T-cell (primary cell): ENCODE measurements around the gene TMEM72. TPM values are rescaled to one million over a fixed set of nuclear protein-coding genes. Genes with fewer than 3 reads are reported as not detected.

Source experiments
- ATAC-seq, 4 experiments: fragments of 200-7000 bp in 3 of 4; fragments of 150-1000 bp in 1 of 4; cut with Tn5 transposase; replicated peaks in 1 of 4; 1 replicate in 3 of 4; 2 replicates in 1 of 4; pipeline ENCODE4 v1.10.0; 2021; ENCODE audit warnings: moderate library complexity in 3 of 4, mild to moderate bottlenecking in 2 of 4, moderate number of reproducible peaks in 1 of 4
- CTCF ChIA-PET, 2 donors: fragments of 300-600 bp; sonication (Branson Sonifier 250); formaldehyde crosslinking; loops; one replicate each; lab custom pipeline; 2022; ENCODE audit warnings: antibody characterized with exemption in 2 of 2; lab: Charles Lee
- POLR2A ChIA-PET, 2 donors: fragments of 300-600 bp; sonication (Branson Sonifier 250); formaldehyde crosslinking; loops; one replicate each; lab custom pipeline; 2022; ENCODE audit warnings: antibody characterized with exemption in 2 of 2; lab: Charles Lee
- DNase-seq, 35 experiments: peaks; one replicate each; pipeline versions ENCODE4 v3.0.0 to v3.0.0-alpha.2; 2013 to 2023
- H3K27ac ChIP-seq: one replicate; pipeline ENCODE4 v1.5.1; 2013; ENCODE audit warnings: low read length
- H3K27me3 ChIP-seq, 2 experiments: replicated peaks in 1 of 2; 1 replicate in 1 of 2; 2 replicates in 1 of 2; pipeline versions ENCODE4 v1.6.1 to v1.7.0; 2013; ENCODE audit warnings: low read length in 1 of 2, mixed read lengths in 1 of 2; ENCODE audit not compliant: control insufficient read depth in 2 of 2, insufficient read depth in 2 of 2; ENCODE audit errors: extremely low read depth in 1 of 2
- H3K36me3 ChIP-seq, 2 donors: 1 replicate in 1 of 2; 2 replicates in 1 of 2; pipeline versions ENCODE4 v1.6.1 to v1.7.0; 2013; ENCODE audit warnings: low read length in 1 of 2; ENCODE audit not compliant: control insufficient read depth in 2 of 2, insufficient read depth in 1 of 2; ENCODE audit errors: extremely low read depth in 1 of 2
- H3K4me1 ChIP-seq, 2 experiments: 1 replicate in 1 of 2; 2 replicates in 1 of 2; pipeline versions ENCODE4 v1.6.1 to v1.7.0; 2013; ENCODE audit warnings: low read length in 2 of 2, mixed read lengths in 1 of 2; ENCODE audit not compliant: insufficient read depth in 2 of 2, control insufficient read depth in 1 of 2; ENCODE audit errors: extremely low read depth in 1 of 2
- H3K4me3 ChIP-seq, 2 donors: 1 replicate in 1 of 2; 2 replicates in 1 of 2; pipeline versions ENCODE4 v1.5.1 to v1.7.0; 2013; ENCODE audit warnings: mild to moderate bottlenecking in 2 of 2, low read length in 1 of 2, moderate library complexity in 1 of 2; ENCODE audit not compliant: control insufficient read depth in 1 of 2; ENCODE audit errors: extremely low read depth in 1 of 2
- H3K9me3 ChIP-seq: 2 replicates; pipeline ENCODE4 v1.7.0; 2013
- H3K27ac Mint-ChIP-seq, 2 donors: one replicate each; pipeline ENCODE4 v1.8.0; 2020 to 2021; ENCODE audit warnings: mild to moderate bottlenecking in 2 of 2, mixed read lengths in 2 of 2
- H3K27me3 Mint-ChIP-seq, 2 donors: one replicate each; pipeline ENCODE4 v1.8.0; 2021 to 2022; ENCODE audit warnings: mixed read lengths in 2 of 2
- H3K36me3 Mint-ChIP-seq: one replicate; pipeline ENCODE4 v1.8.0; 2021; ENCODE audit warnings: mixed read lengths
- H3K4me1 Mint-ChIP-seq, 3 donors: one replicate each; pipeline ENCODE4 v1.8.0; 2020 to 2022; ENCODE audit warnings: mixed read lengths in 3 of 3, mild to moderate bottlenecking in 1 of 3
- H3K4me3 Mint-ChIP-seq, 3 donors: one replicate each; pipeline ENCODE4 v1.8.0; 2020 to 2022; ENCODE audit warnings: mild to moderate bottlenecking in 3 of 3, mixed read lengths in 3 of 3, moderate library complexity in 3 of 3
- H3K9me3 Mint-ChIP-seq, 3 donors: one replicate each; pipeline ENCODE4 v1.8.0; 2020 to 2022; ENCODE audit warnings: mixed read lengths in 3 of 3
- WGBS: methylation state at CpG from one replicate; pipeline ENCODE4 v1.1.5; 2013; ENCODE audit warnings: missing lambda C conversion rate; ENCODE audit not compliant: insufficient coverage; 5-methylcytosine and 5-hydroxymethylcytosine counted together
- total RNA-seq, 35 experiments: library from RNA in 6 of 35; stranded (reverse) in 6 of 35; fragments of 120-200 nt in 1 of 35; gene quantifications; one replicate each; pipeline versions ENCODE4 v1.2.1 to v1.2.4 and lab custom pipeline; 2013 to 2026

TMEM72 gene
- total RNA-seq, 5 donors from 2014 or later (not counting 1 experiment from before 2014, with no cell fraction given), result 0.13 TPM; not detected in 4

DNA sequence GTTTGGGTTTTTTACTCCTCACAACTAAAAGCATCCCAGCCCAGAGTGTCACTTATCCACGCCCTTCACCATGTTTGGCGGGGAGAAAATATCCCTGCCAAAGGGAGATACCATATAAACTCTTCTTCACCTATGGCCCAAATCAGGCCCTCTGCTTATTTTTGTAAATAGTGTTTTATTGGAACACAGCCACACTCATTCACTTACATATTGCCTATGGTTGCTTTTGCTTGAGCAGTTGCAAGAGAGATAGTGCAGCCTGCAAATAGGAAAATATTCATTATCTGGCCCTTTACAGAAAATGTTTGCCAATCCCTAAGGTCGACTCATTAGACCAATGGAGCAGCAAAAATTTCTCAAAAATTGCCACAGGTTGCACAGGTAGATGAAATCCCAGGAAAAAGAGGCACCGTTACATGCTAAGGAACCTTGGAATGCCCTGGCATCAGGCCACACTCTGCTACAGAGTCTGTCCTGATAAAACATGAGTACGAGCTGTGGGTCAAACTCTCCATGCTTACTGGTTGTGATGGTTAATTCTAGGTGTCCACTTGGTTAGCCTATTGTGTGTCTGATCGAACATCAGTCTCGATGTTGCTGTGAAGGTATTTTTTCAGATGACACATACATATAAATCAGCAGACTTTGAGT, 40.6 kb downstream of the TMEM72 start:
- POLR2A ChIA-PET, result no interaction called here
- CTCF ChIA-PET, result no interaction called here

DNA sequence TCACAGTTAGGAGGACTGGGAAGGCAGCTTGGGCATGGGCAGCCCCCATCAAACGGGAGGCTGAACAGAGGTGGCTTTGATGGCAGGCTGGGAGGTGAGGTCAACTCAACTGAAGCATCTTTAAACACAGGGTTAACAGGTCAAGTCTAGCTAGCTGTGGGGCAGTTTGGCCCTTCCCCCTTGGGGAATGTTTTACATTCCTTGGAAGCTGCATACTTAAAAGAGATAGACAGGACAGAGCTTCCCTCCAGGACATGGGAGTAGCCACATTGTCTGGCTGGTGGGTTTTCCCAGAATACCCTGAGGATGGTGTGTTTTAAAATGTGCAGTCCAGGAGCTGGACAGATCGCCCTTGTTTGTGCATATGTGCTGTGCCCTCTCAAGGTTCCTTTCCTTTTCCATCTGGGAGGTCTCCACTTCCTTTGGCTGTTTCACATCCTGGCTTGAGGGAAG, 41.7 kb downstream of the TMEM72 start:
- H3K36me3 ChIP-seq, result peaks cover 0 to 5% of the 10 kb centered on the region in 2 donors
- no peak overlapping the region for H3K4me3 ChIP-seq
- H3K27ac ChIP-seq, result no peak overlapping the region
- H3K27me3 ChIP-seq, result no peaks in the 10 kb centered on the region
- ChIA-PET CTCF (no interaction called here), POLR2A (no interaction called here)
- WGBS, result 94% methylated on average over 2 of the region's 2 CpGs
- H3K4me3 Mint-ChIP-seq, result no peak overlapping the region
- no peaks in the 10 kb centered on the region for H3K4me1 ChIP-seq
- DNase-seq, result peak in 1 of 35 experiments; percentile 11
- no peaks in the 10 kb centered on the region for H3K27me3 Mint-ChIP-seq
- peaks cover 22% of the 10 kb centered on the region for H3K36me3 Mint-ChIP-seq
- ATAC-seq, result no peak
- H3K9me3 Mint-ChIP-seq, result peaks cover 0 to 3% (median 2%) of the 10 kb centered on the region in 3 donors
- no peak overlapping the region for H3K27ac Mint-ChIP-seq
- no peaks in the 10 kb centered on the region for H3K9me3 ChIP-seq
- H3K4me1 Mint-ChIP-seq, result peaks cover 8 to 15% (median 12%) of the 10 kb centered on the region in 3 donors

More for the DNA sequence above, 40.6 kb downstream of the TMEM72 start:
- no peaks in the 10 kb centered on the region for H3K4me1 ChIP-seq
- Mint-ChIP-seq H3K4me3 (no peak overlapping the region), H3K9me3 (peaks cover 0 to 3% (median 0%) of the 10 kb centered on the region in 3 donors), H3K27ac (no peak overlapping the region), H3K36me3 (peaks cover 18% of the 10 kb centered on the region), H3K4me1 (peaks cover 3 to 16% (median 8%) of the 10 kb centered on the region in 3 donors), H3K27me3 (no peaks in the 10 kb centered on the region)
- H3K36me3 ChIP-seq, result peaks cover 0 to 3% of the 10 kb centered on the region in 2 donors
- ATAC-seq (no peak), DNase-seq (no peak)
- no peaks in the 10 kb centered on the region for H3K9me3 ChIP-seq
- no peaks in the 10 kb centered on the region for H3K27me3 ChIP-seq
- whole genome bisulfite sequencing, result 89% methylated on average over 3 of the region's 7 CpGs
- no peak overlapping the region for H3K4me3 ChIP-seq
- no peak overlapping the region for H3K27ac ChIP-seq

DNA sequence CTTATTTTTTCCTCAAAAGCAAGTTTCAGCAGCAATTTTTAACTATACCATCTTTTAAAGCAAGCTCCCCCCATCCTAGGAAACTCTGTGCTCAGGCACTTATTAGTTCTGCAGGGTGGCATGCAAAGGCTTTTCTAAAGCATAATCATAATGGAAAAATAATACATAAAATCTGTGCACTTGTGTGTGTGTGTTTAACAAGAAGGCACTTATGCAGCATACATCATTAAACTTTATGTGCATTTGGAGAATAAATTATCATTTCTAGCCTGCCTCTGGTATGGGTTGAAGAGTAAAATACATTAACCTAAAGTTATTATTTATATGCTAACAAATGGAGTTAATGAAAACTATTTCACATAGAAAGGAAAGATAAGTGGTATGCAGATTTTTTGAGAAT, 42.9 kb downstream of the TMEM72 start:
- no peaks in the 10 kb centered on the region for H3K9me3 ChIP-seq
- H3K27ac Mint-ChIP-seq, result no peak overlapping the region

DNA sequence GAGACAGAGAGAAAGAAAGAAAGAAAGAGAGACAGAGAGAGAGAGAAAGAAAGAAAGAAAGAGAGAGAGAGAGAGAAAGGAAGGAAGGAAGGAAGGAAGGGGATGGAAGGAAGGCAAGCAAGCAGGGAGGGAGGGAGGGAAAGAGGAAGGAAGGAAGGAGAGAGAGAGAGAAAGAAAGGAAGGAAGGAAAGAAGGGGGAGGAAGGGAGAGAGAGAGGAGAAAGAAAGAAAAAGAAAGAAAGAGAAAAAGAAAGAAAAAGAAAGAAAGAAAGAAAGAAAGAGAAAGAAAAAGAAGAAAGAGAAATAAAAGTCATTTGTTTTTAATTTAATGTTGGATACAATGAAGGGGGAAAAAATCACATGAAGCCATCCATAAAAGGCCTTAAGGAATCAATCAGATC, 43.8 kb downstream of the TMEM72 start:
- ATAC-seq (no peak), DNase-seq (no peak)
- H3K27ac Mint-ChIP-seq, result peak overlapping the region in 1 of 2 donors; percentile 28
- H3K9me3 ChIP-seq, result no peaks in the 10 kb centered on the region
- no peak overlapping the region for H3K4me3 Mint-ChIP-seq
- no peak overlapping the region for H3K4me3 ChIP-seq
- CTCF ChIA-PET, result no interaction called here
- H3K36me3 ChIP-seq, result peaks cover 0 to 5% of the 10 kb centered on the region in 2 donors
- H3K4me1 Mint-ChIP-seq, result peaks cover 21 to 25% (median 24%) of the 10 kb centered on the region in 3 donors
- POLR2A ChIA-PET, result no interaction called here
- H3K9me3 Mint-ChIP-seq, result peaks cover 0 to 3% (median 2%) of the 10 kb centered on the region in 3 donors
- H3K27me3 ChIP-seq, result no peaks in the 10 kb centered on the region
- peaks cover 5 to 18% of the 10 kb centered on the region in 2 experiments for H3K4me1 ChIP-seq
- no peak overlapping the region for H3K27ac ChIP-seq
- no peaks in the 10 kb centered on the region for H3K27me3 Mint-ChIP-seq
- peaks cover 22% of the 10 kb centered on the region for H3K36me3 Mint-ChIP-seq

More for the DNA sequence above, 42.9 kb downstream of the TMEM72 start:
- CTCF ChIA-PET, result interaction anchor here in 1 of 2 donors (1.0 kb wide), 1 partner anchor 21 kb away, joined by 4 read pairs; no protein-coding TSS in a partner anchor
- ATAC-seq, result no peak
- Histone ChIP-seq H3K27me3 (no peaks in the 10 kb centered on the region), H3K4me1 (peaks cover 5 to 12% of the 10 kb centered on the region in 2 experiments), H3K4me3 (no peak overlapping the region), H3K36me3 (peaks cover 0 to 5% of the 10 kb centered on the region in 2 donors), H3K27ac (no peak overlapping the region)
- POLR2A ChIA-PET, result no interaction called here
- Mint-ChIP-seq H3K4me3 (no peak overlapping the region), H3K27me3 (no peaks in the 10 kb centered on the region), H3K9me3 (peaks cover 0 to 3% (median 2%) of the 10 kb centered on the region in 3 donors), H3K4me1 (peaks cover 20 to 24% (median 23%) of the 10 kb centered on the region in 3 donors), H3K36me3 (peaks cover 22% of the 10 kb centered on the region)
- no peak for DNase-seq

DNA sequence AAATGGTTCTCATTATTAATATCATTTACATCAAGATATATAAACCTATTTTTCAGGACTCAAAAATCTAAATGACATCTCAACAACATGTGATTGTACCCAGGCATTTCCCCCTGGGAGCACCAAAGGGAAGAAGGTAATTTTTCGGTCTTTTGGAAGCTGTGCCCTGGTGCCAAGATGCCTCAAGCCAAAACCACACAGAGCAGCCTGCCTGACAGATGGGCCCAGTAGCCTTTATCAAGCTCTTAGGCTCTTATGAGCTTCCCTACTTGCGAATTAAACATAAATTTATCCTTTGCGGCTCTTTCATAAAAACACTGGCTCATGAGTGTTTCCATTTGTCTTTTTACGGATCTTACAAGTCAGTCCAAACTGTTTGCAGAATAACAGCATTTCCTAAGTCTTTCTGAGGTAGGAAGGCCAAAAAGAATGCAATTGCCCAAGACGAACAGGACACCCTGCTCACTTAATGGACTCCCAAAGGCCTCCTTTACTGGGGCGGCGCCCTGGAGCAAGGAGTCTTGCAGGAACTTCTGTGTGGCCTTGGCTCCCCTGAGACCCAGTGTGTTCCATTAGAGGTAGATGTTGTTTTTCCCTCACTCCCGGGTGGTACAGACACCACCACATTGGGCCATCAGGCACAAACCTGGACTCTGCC, 44.4 kb downstream of the TMEM72 start:
- no peaks in the 10 kb centered on the region for H3K27me3 Mint-ChIP-seq
- H3K9me3 Mint-ChIP-seq, result peaks cover 0 to 3% (median 2%) of the 10 kb centered on the region in 3 donors
- peaks cover 22% of the 10 kb centered on the region for H3K36me3 Mint-ChIP-seq
- no peak for DNase-seq
- H3K4me3 Mint-ChIP-seq, result no peak overlapping the region
- Histone ChIP-seq H3K36me3 (peaks cover 0 to 5% of the 10 kb centered on the region in 2 donors), H3K9me3 (no peaks in the 10 kb centered on the region), H3K27ac (no peak overlapping the region), H3K4me3 (no peak overlapping the region), H3K27me3 (no peaks in the 10 kb centered on the region), H3K4me1 (peaks cover 5 to 23% of the 10 kb centered on the region in 2 experiments)
- 97% methylated on average over 6 of the region's 8 CpGs for WGBS
- no peak for ATAC-seq
- peaks cover 27 to 31% (median 28%) of the 10 kb centered on the region in 3 donors for H3K4me1 Mint-ChIP-seq
- H3K27ac Mint-ChIP-seq, result no peak overlapping the region
- CTCF ChIA-PET, result no interaction called here
- POLR2A ChIA-PET, result no interaction called here

DNA sequence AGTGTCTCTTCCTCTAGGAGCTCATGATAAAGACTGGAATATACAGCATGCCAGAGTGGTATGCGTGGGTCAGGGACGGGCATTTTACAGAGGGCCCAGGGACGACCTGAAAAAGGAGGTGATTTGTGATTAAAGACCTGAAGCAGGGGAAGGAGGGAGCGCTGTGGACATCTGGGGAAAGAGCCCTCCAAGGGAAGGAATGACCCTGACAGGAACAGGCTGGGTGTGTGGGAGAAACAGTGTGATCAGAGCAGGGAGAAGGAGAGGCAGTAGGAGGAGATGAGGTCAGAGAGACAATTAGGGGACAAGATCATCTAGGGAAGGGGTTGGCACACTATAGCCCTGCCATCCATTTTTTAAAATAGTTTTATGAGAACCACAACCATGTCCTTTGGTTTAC, 45.1 kb downstream of the TMEM72 start:
- Mint-ChIP-seq H3K9me3 (peaks cover 0 to 3% (median 2%) of the 10 kb centered on the region in 3 donors), H3K4me3 (no peak overlapping the region), H3K27me3 (no peaks in the 10 kb centered on the region), H3K4me1 (peaks cover 29 to 35% (median 35%) of the 10 kb centered on the region in 3 donors), H3K27ac (no peak overlapping the region), H3K36me3 (peaks cover 20% of the 10 kb centered on the region)
- Histone ChIP-seq H3K9me3 (no peaks in the 10 kb centered on the region), H3K4me3 (no peak overlapping the region), H3K27me3 (no peaks in the 10 kb centered on the region), H3K27ac (no peak overlapping the region), H3K4me1 (peaks cover 5 to 24% of the 10 kb centered on the region in 2 experiments), H3K36me3 (peaks cover 0 to 5% of the 10 kb centered on the region in 2 donors)
- WGBS, result 97% methylated on average over 4 of the region's 4 CpGs
- DNase-seq, result no peak
- ChIA-PET POLR2A (no interaction called here), CTCF (no interaction called here)
- no peak for ATAC-seq
